ENCODE results near the gene AKR1E2.

Gene AKR1E2

GRCh38 chr10:4894335-4894734, 68.3 kb downstream of the AKR1E2 start:
- no peaks in the 10 kb centered on the region for H3K36me3 ChIP-seq (ENCODE audit: insufficient read depth, low read length)
- no peak overlapping the region for H3K4me3 ChIP-seq (ENCODE audit: low read length)
- no peak overlapping the region for H2AFZ ChIP-seq (ENCODE audit: low read depth, low read length)
- no peaks in the 10 kb centered on the region for H3K4me1 ChIP-seq (ENCODE audit: insufficient read depth, low read length)
- H3K9me3 ChIP-seq (ENCODE audit: low read length): no peaks in the 10 kb centered on the region
- no peaks in the 10 kb centered on the region for H3K27me3 ChIP-seq (ENCODE audit: insufficient read depth, low read length)
